Rectal smooth muscle tissue (tissue), 1 donor: ENCODE measurements around the gene ID4.

ENCODE experiments used
- H3K27ac ChIP-seq: one replicate; pipeline ENCODE4 v1.7.0; 2013; ENCODE audit warnings: low read depth, low read length, inconsistent platforms
- H3K27me3 ChIP-seq: one replicate; pipeline ENCODE4 v1.7.0; 2013; ENCODE audit warnings: low read length; ENCODE audit not compliant: control insufficient read depth, insufficient read depth
- H3K36me3 ChIP-seq: one replicate; pipeline ENCODE4 v1.7.0; 2013; ENCODE audit warnings: low read length; ENCODE audit not compliant: control insufficient read depth, insufficient read depth
- H3K4me1 ChIP-seq: one replicate; pipeline ENCODE4 v1.7.0; 2013; ENCODE audit warnings: low read length; ENCODE audit not compliant: control insufficient read depth, insufficient read depth
- H3K4me3 ChIP-seq: one replicate; pipeline ENCODE4 v1.7.0; 2013; ENCODE audit warnings: low read length
- H3K9ac ChIP-seq: one replicate; pipeline ENCODE4 v1.7.0; 2013; ENCODE audit warnings: low read length

The ID4 gene

GRCh38 chr6:19869464-19869863 lies 32.3 kb downstream of the ID4 start:
- Histone ChIP-seq H3K36me3 (no peaks in the 10 kb centered on the region), H3K9ac (no peak overlapping the region), H3K27me3 (no peaks in the 10 kb centered on the region), H3K27ac (no peak overlapping the region), H3K4me1 (no peaks in the 10 kb centered on the region), H3K4me3 (no peak overlapping the region)

- Histone ChIP-seq H3K4me1 (no peaks in the 10 kb centered on the region), H3K27ac (no peak overlapping the region), H3K27me3 (no peaks in the 10 kb centered on the region), H3K9ac (no peak overlapping the region), H3K36me3 (no peaks in the 10 kb centered on the region), H3K4me3 (no peak overlapping the region)
Observed at GRCh38 chr6:19870322-19870721, 33.2 kb downstream of the ID4 start.

GRCh38 chr6:19873031-19873430 lies 35.9 kb downstream of the ID4 start:
- no peaks in the 10 kb centered on the region for H3K4me1 ChIP-seq
- no peaks in the 10 kb centered on the region for H3K36me3 ChIP-seq
- no peak overlapping the region for H3K9ac ChIP-seq
- H3K4me3 ChIP-seq: no peak overlapping the region
- no peak overlapping the region for H3K27ac ChIP-seq
- H3K27me3 ChIP-seq: no peaks in the 10 kb centered on the region

GRCh38 chr6:19876672-19877071 lies 39.5 kb downstream of the ID4 start:
- H3K27me3 ChIP-seq: no peaks in the 10 kb centered on the region
- no peak overlapping the region for H3K4me3 ChIP-seq
- no peak overlapping the region for H3K9ac ChIP-seq
- H3K36me3 ChIP-seq: no peaks in the 10 kb centered on the region
- H3K27ac ChIP-seq: no peak overlapping the region
- no peaks in the 10 kb centered on the region for H3K4me1 ChIP-seq

- H3K27ac ChIP-seq: no peak overlapping the region
- no peaks in the 10 kb centered on the region for H3K36me3 ChIP-seq
- no peaks in the 10 kb centered on the region for H3K4me1 ChIP-seq
- no peaks in the 10 kb centered on the region for H3K27me3 ChIP-seq
- H3K4me3 ChIP-seq: no peak overlapping the region
- no peak overlapping the region for H3K9ac ChIP-seq
Observed at GRCh38 chr6:19879663-19880062, 42.5 kb downstream of the ID4 start.

GRCh38 chr6:19880066-19880465 lies 42.9 kb downstream of the ID4 start:
- H3K27ac ChIP-seq: no peak overlapping the region
- H3K4me1 ChIP-seq: no peaks in the 10 kb centered on the region
- H3K4me3 ChIP-seq: no peak overlapping the region
- no peaks in the 10 kb centered on the region for H3K27me3 ChIP-seq
- H3K36me3 ChIP-seq: no peaks in the 10 kb centered on the region
- no peak overlapping the region for H3K9ac ChIP-seq

- Histone ChIP-seq H3K4me1 (no peaks in the 10 kb centered on the region), H3K27ac (no peak overlapping the region), H3K27me3 (no peaks in the 10 kb centered on the region), H3K36me3 (no peaks in the 10 kb centered on the region), H3K9ac (no peak overlapping the region), H3K4me3 (no peak overlapping the region)
Observed at GRCh38 chr6:19891451-19891850, 54.3 kb downstream of the ID4 start.
